Progenitor cell of endocrine pancreas (in vitro differentiated cells): ENCODE measurements around the gene CTDNEP1. TPM values are rescaled to one million over a fixed set of nuclear protein-coding genes. Genes with fewer than 3 reads are reported as not detected.

ENCODE experiments used
- DNase-seq: peaks from one replicate; pipeline ENCODE4 v3.0.0; 2021; ENCODE audit warnings: low spot score; ENCODE audit not compliant: unreplicated experiment
- H3K27ac Mint-ChIP-seq: 2 replicates; pipeline ENCODE4 v1.8.0; 2021; ENCODE audit warnings: mild to moderate bottlenecking, moderate library complexity, mixed read lengths
- H3K27me3 Mint-ChIP-seq: 2 replicates; pipeline ENCODE4 v1.8.0; 2021; ENCODE audit warnings: mixed read lengths
- H3K36me3 Mint-ChIP-seq: 2 replicates; pipeline ENCODE4 v1.8.0; 2022; ENCODE audit warnings: mixed read lengths; ENCODE audit not compliant: insufficient read depth
- H3K4me1 Mint-ChIP-seq: 2 replicates; pipeline ENCODE4 v1.8.0; 2021; ENCODE audit warnings: low read depth, mixed read lengths
- H3K4me3 Mint-ChIP-seq: 2 replicates; pipeline ENCODE4 v1.8.0; 2021; ENCODE audit warnings: low read depth, mild to moderate bottlenecking, moderate library complexity, mixed read lengths
- H3K9me3 Mint-ChIP-seq: 2 replicates; pipeline ENCODE4 v1.8.0; 2021; ENCODE audit warnings: low read depth, mixed read lengths
- total RNA-seq: library from RNA; stranded (reverse); gene quantifications from 2 replicates; pipeline ENCODE4 v1.2.1, GENCODE V29; 2021
- TF ChIP-seq, protein P1 (sequence below): fragments of 200-600 bp; sonication (generic); IDR thresholded peaks from one replicate; pipeline ENCODE4 v1.5.0; 2021; ENCODE audit warnings: antibody characterized with exemption, mild to moderate bottlenecking; ENCODE audit not compliant: unreplicated experiment

The CTDNEP1 gene
- total RNA-seq, 1 donor from 2014 or later: 137 TPM

GRCh38 chr17:7290166-7290565, 38.6 kb upstream of the CTDNEP1 start:
- no peak overlapping the region for H3K4me3 Mint-ChIP-seq
- H3K9me3 Mint-ChIP-seq: no peaks in the 10 kb centered on the region
- TF ChIP-seq, protein P1, sequence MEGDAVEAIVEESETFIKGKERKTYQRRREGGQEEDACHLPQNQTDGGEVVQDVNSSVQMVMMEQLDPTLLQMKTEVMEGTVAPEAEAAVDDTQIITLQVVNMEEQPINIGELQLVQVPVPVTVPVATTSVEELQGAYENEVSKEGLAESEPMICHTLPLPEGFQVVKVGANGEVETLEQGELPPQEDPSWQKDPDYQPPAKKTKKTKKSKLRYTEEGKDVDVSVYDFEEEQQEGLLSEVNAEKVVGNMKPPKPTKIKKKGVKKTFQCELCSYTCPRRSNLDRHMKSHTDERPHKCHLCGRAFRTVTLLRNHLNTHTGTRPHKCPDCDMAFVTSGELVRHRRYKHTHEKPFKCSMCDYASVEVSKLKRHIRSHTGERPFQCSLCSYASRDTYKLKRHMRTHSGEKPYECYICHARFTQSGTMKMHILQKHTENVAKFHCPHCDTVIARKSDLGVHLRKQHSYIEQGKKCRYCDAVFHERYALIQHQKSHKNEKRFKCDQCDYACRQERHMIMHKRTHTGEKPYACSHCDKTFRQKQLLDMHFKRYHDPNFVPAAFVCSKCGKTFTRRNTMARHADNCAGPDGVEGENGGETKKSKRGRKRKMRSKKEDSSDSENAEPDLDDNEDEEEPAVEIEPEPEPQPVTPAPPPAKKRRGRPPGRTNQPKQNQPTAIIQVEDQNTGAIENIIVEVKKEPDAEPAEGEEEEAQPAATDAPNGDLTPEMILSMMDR: no peak
- peaks cover 4% of the 10 kb centered on the region for H3K4me1 Mint-ChIP-seq
- peaks cover 44% of the 10 kb centered on the region for H3K27me3 Mint-ChIP-seq
- H3K36me3 Mint-ChIP-seq: no peaks in the 10 kb centered on the region
- no peak for DNase-seq
- H3K27ac Mint-ChIP-seq: no peak overlapping the region

DNA sequence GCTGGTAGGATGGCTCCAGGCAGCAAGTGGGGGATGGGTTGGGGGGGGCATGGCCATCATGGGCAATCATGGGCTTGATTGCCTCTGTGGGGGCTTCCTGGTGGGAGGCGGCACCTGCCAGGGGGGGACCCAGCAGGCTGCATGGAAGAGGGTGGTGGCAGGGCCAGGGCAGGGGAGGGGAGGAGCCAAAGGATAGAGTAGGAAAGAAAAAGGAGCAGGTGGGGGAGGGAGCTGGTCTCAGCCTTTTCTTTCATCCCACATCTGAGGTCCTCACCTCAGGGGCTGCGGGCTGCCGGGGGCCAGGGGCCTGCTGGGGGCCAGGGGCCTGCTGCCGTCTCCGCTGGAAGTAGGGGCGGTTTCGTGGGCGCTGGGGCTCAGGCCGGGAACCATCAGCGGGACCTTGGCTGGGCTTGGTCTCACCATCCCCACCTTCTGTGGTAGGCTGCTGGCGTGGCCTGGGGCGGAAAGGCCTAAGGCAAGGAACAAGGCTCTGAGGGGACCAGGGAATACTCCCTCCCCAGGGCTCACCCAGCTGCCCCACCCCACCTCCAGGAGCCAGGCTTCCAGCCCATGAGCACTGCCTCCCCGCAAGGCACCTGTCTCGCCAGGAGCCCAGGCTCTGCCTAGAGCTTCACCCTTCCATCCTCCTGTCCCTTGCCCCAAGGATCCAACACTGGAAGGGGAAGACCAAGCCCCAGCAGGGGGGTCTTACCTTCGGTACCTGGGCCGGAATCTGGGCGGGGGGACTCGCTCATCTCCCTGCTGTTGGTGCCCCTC, 37.9 kb upstream of the CTDNEP1 start:
- H3K36me3 Mint-ChIP-seq: no peaks in the 10 kb centered on the region
- peaks cover 40% of the 10 kb centered on the region for H3K27me3 Mint-ChIP-seq
- H3K4me1 Mint-ChIP-seq: peaks cover 2% of the 10 kb centered on the region
- H3K27ac Mint-ChIP-seq: no peak overlapping the region
- DNase-seq: no peak
- H3K9me3 Mint-ChIP-seq: no peaks in the 10 kb centered on the region
- TF ChIP-seq, protein P1: no peak
- H3K4me3 Mint-ChIP-seq: no peak overlapping the region

- Mint-ChIP-seq H3K4me3 (no peak overlapping the region), H3K27ac (no peak overlapping the region), H3K36me3 (no peaks in the 10 kb centered on the region), H3K9me3 (no peaks in the 10 kb centered on the region), H3K4me1 (peaks cover 2% of the 10 kb centered on the region), H3K27me3 (peaks cover 30% of the 10 kb centered on the region)
- DNase-seq: no peak
- TF ChIP-seq, protein P1: no peak
Measured at GRCh38 chr17:7285679-7286078, 34.1 kb upstream of the CTDNEP1 start.

DNA sequence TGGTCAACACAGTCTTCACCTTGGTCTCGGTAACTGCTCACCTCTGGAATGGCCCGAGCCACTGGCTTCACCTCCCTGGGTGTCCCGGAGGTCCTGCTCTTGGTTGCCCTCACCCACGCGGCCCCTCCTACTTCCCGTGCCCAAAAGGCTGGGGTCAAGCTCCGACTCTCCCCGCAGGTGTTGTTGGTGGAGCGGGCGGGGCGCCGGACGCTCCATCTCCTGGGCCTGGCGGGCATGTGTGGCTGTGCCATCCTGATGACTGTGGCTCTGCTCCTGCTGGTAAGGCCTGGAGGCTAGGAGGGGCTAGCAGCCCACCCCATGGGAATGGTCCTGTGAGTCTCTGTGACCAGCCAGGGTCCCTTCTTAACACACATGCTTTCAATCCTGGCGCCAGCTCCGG, 33.4 kb upstream of the CTDNEP1 start:
- Mint-ChIP-seq H3K4me3 (no peak overlapping the region), H3K27ac (no peak overlapping the region), H3K36me3 (no peaks in the 10 kb centered on the region), H3K9me3 (no peaks in the 10 kb centered on the region), H3K27me3 (peaks cover 30% of the 10 kb centered on the region), H3K4me1 (peaks cover 6% of the 10 kb centered on the region)
- TF ChIP-seq, protein P1: no peak
- DNase-seq: no peak

GRCh38 chr17:7283471-7284216, 32.1 kb upstream of the CTDNEP1 start:
- H3K4me1 Mint-ChIP-seq: peaks cover 6% of the 10 kb centered on the region
- no peak for DNase-seq
- TF ChIP-seq, protein P1: no peak
- H3K36me3 Mint-ChIP-seq: no peaks in the 10 kb centered on the region
- peak overlapping the region; percentile 35 for H3K4me3 Mint-ChIP-seq
- H3K9me3 Mint-ChIP-seq: no peaks in the 10 kb centered on the region
- no peak overlapping the region for H3K27ac Mint-ChIP-seq
- peaks cover 28% of the 10 kb centered on the region for H3K27me3 Mint-ChIP-seq
